Tibial nerve (tissue), 4 donors: ENCODE results near the gene GPX4. TPM values are rescaled to one million over a fixed set of nuclear protein-coding genes. Genes with fewer than 3 reads are reported as not detected.

Experiments
- DNase-seq, 2 donors: peaks; one replicate each; pipeline ENCODE4 v3.0.0-alpha.2; 2019; ENCODE audit warnings: low spot score in 2 of 2
- H3K27ac ChIP-seq, 4 donors: fragments of 200-600 bp; sonication (generic) in 3 of 4; one replicate each; pipeline ENCODE4 v1.5.1; 2017 to 2019; ENCODE audit warnings: mild to moderate bottlenecking in 1 of 4
- H3K27me3 ChIP-seq, 2 donors: fragments of 200-600 bp; sonication (generic) in 1 of 2; one replicate each; pipeline versions ENCODE4 v1.5.1 to v1.6.0; 2017 to 2019
- H3K36me3 ChIP-seq, 3 donors: fragments of 200-600 bp; sonication (generic); one replicate each; pipeline ENCODE4 v1.5.1; 2018 to 2019
- H3K4me1 ChIP-seq, 4 donors: fragments of 200-600 bp; sonication (generic) in 3 of 4; one replicate each; pipeline ENCODE4 v1.5.1; 2017 to 2019
- H3K4me3 ChIP-seq, 4 donors: fragments of 200-600 bp; sonication (generic) in 3 of 4; one replicate each; pipeline ENCODE4 v1.5.1; 2017 to 2019; ENCODE audit warnings: mild to moderate bottlenecking in 1 of 4, moderate library complexity in 1 of 4
- H3K9me3 ChIP-seq, 4 donors: fragments of 200-600 bp; sonication (generic) in 3 of 4; one replicate each; pipeline ENCODE4 v1.5.1; 2017 to 2019
- EP300 ChIP-seq, 2 donors: sonication (generic); formaldehyde crosslinking; IDR thresholded peaks; one replicate each; pipeline ENCODE4 v1.6.1; 2017; ENCODE audit warnings: antibody characterized with exemption in 2 of 2, mild to moderate bottlenecking in 1 of 2
- POLR2A ChIP-seq, 2 donors: fragments of 450-650 bp; IDR thresholded peaks; one replicate each; pipeline ENCODE4 v1.6.1; 2017; ENCODE audit warnings: antibody characterized with exemption in 2 of 2, mild to moderate bottlenecking in 2 of 2, moderate library complexity in 2 of 2
- WGBS, 2 donors: methylation state at CpG; one replicate each; pipeline ENCODE4 v1.1.5; 2018; 5-methylcytosine and 5-hydroxymethylcytosine counted together
- total RNA-seq, 4 donors: library from RNA; depleted of rRNA; stranded (reverse); fragments of >200 nt; gene quantifications; one replicate each; pipeline ENCODE4 v1.1.0, GENCODE V29; 2016
- TF ChIP-seq, protein P1 (sequence below), 5 experiments: fragments of 200-600 bp in 3 of 5; fragments of 450-650 bp in 2 of 5; sonication (generic) in 3 of 5; IDR thresholded peaks; one replicate each; pipeline ENCODE4 v1.5.1; 2016 to 2019; ENCODE audit warnings: antibody characterized with exemption in 5 of 5, mild to moderate bottlenecking in 3 of 5, moderate library complexity in 2 of 5

Gene GPX4
- total RNA-seq, 4 donors from 2014 or later = 337 to 518 (median 493) TPM

DNA sequence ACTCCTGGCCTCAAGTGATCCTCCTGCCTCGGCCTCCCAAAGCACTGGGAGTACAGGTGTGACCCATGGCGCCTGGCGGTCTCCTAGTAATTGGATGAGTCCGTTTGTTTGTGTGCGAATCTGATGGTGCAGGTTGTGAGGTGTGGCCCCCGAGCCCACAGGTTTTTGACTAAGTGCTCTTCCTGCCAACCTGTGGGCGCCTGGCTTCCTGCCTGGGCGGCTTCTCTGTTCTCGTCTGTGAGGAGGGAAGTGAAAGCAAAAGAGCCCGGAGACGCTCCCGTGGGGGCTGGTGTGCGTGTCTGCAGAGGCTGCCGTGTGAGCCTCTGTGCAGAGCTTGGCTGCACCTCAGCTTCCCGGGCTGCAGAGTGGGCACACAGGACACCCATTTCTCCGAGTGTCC lies 26.8 kb upstream of the GPX4 start:
- peaks cover 0 to 12% (median 0%) of the 10 kb centered on the region in 3 donors for H3K36me3 ChIP-seq
- peak overlapping the region in 1 of 4 donors; percentile 12 for H3K4me3 ChIP-seq
- WGBS, 2 donors = 51 to 56% methylated on average over 16 of the region's 16 CpGs
- H3K9me3 ChIP-seq = no peaks in the 10 kb centered on the region
- peak overlapping the region in 1 of 4 donors; percentile 62 for H3K27ac ChIP-seq
- H3K27me3 ChIP-seq = peaks cover 0 to 10% of the 10 kb centered on the region in 2 donors
- DNase-seq = no peak
- no peak for TF ChIP-seq EP300 (IDR thresholded peaks at IDR 0.05)
- no peak for TF ChIP-seq POLR2A (IDR thresholded peaks at IDR 0.05)
- TF ChIP-seq, protein P1, sequence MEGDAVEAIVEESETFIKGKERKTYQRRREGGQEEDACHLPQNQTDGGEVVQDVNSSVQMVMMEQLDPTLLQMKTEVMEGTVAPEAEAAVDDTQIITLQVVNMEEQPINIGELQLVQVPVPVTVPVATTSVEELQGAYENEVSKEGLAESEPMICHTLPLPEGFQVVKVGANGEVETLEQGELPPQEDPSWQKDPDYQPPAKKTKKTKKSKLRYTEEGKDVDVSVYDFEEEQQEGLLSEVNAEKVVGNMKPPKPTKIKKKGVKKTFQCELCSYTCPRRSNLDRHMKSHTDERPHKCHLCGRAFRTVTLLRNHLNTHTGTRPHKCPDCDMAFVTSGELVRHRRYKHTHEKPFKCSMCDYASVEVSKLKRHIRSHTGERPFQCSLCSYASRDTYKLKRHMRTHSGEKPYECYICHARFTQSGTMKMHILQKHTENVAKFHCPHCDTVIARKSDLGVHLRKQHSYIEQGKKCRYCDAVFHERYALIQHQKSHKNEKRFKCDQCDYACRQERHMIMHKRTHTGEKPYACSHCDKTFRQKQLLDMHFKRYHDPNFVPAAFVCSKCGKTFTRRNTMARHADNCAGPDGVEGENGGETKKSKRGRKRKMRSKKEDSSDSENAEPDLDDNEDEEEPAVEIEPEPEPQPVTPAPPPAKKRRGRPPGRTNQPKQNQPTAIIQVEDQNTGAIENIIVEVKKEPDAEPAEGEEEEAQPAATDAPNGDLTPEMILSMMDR (IDR thresholded peaks at IDR 0.05) = no peak
- peaks cover 0 to 28% (median 8%) of the 10 kb centered on the region in 4 donors for H3K4me1 ChIP-seq

DNA sequence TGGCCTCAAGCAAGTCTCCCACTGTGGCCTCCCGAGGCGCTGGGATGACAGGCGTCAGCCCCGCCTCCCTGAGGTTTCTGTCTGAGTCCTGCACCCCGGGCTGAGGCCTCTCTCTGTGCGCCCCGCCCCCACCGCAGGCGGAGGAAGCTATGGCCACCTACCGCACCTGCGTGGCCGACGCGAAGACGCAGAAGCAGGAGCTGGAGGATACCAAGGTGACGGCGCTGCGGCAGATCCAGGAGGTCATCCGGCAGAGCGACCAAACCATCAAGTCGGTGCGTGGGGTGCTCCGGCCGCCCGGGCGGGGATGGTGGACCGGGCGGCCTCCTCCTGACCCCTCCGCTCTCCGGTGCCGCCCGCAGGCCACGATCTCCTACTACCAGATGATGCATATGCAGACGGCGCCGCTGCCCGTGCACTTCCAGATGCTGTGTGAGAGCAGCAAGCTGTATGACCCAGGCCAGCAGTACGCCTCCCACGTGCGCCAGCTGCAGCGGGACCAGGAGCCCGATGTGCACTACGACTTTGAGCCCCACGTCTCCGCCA lies 24.2 kb upstream of the GPX4 start:
- DNase-seq = no peak
- Histone ChIP-seq H3K27ac (no peak overlapping the region), H3K36me3 (peaks cover 0 to 12% (median 0%) of the 10 kb centered on the region in 3 donors), H3K4me3 (no peak overlapping the region), H3K27me3 (peaks cover 0 to 5% of the 10 kb centered on the region in 2 donors), H3K4me1 (peaks cover 0 to 24% (median 8%) of the 10 kb centered on the region in 4 donors), H3K9me3 (no peaks in the 10 kb centered on the region)
- WGBS, 2 donors = 86 to 89% methylated on average over 41 to 42 of the region's 45 CpGs
- TF ChIP-seq, protein P1 (IDR thresholded peaks at IDR 0.05) = no peak
- no peak for TF ChIP-seq POLR2A (IDR thresholded peaks at IDR 0.05)
- TF ChIP-seq EP300 (IDR thresholded peaks at IDR 0.05) = no peak

DNA sequence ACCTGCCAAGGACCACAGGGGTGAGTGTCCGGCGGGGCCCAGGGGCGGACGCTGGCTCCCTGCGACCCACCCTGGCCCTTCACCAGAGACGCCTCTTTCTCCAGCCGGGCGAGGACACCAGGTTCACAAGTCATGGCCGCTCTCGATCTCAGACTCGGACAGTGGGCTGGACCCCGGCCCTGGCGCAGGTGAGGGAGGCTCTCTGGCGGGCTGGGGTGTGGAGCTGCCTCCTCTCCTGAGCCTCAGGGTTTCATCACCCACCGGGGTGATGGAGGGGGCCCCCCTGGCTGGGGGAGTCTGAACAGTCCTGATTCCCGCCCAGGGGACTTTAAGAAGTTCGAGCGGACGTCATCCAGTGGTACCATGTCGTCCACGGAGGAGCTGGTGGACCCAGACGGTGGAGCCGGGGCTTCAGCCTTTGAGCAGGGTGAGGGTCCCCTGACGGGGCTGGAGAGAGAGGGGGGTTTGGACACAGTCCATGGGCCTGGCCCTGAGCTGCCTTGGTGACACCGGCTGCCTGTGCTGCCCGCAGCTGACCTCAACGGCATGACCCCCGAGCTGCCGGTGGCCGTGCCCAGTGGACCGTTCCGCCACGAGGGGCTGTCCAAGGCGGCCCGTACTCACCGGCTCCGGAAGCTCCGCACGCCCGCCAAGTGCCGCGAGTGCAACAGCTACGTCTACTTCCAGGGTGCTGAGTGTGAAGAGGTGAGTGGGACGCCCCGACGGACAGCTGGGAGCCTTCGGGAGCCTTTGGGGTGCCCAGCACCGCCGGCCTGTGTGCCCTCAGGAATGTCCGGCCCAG lies 23.2 kb upstream of the GPX4 start:
- no peaks in the 10 kb centered on the region for H3K9me3 ChIP-seq
- no peak for DNase-seq
- H3K36me3 ChIP-seq = peaks cover 0 to 13% (median 0%) of the 10 kb centered on the region in 3 donors
- H3K27me3 ChIP-seq = peaks cover 0 to 5% of the 10 kb centered on the region in 2 donors
- WGBS, 2 donors = 93% methylated on average over 30 to 32 of the region's 50 CpGs
- no peak overlapping the region for H3K4me3 ChIP-seq
- no peak overlapping the region for H3K27ac ChIP-seq
- TF ChIP-seq EP300 (IDR thresholded peaks at IDR 0.05) = no peak
- TF ChIP-seq, protein P1 (IDR thresholded peaks at IDR 0.05) = no peak
- no peak for TF ChIP-seq POLR2A (IDR thresholded peaks at IDR 0.05)
- H3K4me1 ChIP-seq = peaks cover 0 to 24% (median 5%) of the 10 kb centered on the region in 4 donors

DNA sequence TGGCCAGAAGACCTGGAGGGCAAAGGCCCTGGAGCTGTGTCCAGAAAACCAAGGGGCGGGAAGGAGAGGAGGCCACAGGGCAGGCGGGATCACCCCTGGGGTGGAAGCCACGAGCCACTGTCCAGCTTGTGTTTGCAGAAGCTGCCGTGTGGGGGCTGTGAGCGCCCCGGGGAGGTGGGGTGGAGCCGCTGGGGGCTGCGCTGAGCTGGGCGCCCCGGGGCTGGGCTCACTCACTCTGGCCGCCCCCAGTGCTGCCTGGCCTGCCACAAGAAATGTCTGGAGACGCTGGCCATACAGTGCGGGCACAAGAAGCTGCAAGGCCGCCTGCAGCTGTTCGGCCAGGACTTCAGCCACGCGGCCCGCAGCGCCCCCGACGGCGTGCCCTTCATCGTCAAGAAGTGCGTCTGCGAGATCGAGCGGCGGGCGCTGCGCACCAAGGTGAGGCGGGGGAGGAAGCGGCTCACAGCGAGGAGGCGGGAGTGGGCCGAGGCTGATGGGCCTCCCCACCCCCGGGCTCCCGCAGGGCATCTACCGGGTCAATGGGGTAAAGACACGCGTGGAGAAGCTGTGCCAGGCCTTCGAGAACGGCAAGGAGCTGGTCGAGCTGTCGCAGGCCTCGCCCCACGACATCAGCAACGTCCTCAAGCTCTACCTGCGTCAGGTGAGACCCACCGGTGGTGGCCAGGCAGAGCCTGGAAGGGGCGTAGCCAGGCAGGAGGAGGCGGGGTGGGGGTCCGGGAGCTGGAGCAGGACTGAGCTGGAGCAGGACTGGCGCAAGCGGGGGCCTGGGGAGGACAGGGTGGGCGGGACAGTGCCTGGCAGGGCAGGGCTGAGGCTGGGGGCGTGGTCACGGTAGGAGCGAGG lies 22.3 kb upstream of the GPX4 start:
- Histone ChIP-seq H3K4me3 (peak overlapping the region in 1 of 4 donors; percentile 28), H3K9me3 (no peaks in the 10 kb centered on the region), H3K27ac (no peak overlapping the region), H3K4me1 (peaks cover 0 to 27% (median 2%) of the 10 kb centered on the region in 4 donors), H3K27me3 (peaks cover 0 to 5% of the 10 kb centered on the region in 2 donors), H3K36me3 (peaks cover 0 to 23% (median 0%) of the 10 kb centered on the region in 3 donors)
- WGBS, 2 donors = 54 to 78% methylated on average over 52 to 58 of the region's 58 CpGs
- no peak for DNase-seq
- TF ChIP-seq POLR2A (IDR thresholded peaks at IDR 0.05) = no peak
- no peak for TF ChIP-seq EP300 (IDR thresholded peaks at IDR 0.05)
- TF ChIP-seq, protein P1 (IDR thresholded peaks at IDR 0.05) = no peak
